G401 (cell line): Measurements from ENCODE around the gene USP17L10. TPM values are rescaled to one million over a fixed set of nuclear protein-coding genes. Genes with fewer than 3 reads are reported as not detected.
A peak's percentile ranks its signal among the peaks of the same experiment; 100 is the strongest.
"Not testable (repeated sequence)": the region's sequence is repeated elsewhere in the genome, so short reads cannot be mapped to it uniquely, and the experiment has no call there.

ENCODE experiments used
- DNase-seq: peaks from one replicate; pipeline ENCODE4 v3.0.0-alpha.2; 2015; ENCODE audit warnings: low spot score
- in situ Hi-C: cut with HindIII; loops from 2 replicates; pipeline ENCODE4 v1.10.0; 2016; ENCODE audit warnings: low sequenced_read_pairs, mixed read lengths
- total RNA-seq: library from RNA; depleted of rRNA; stranded (reverse); fragments of >200 nt; shearing (Covaris generic); gene quantifications from 2 replicates; pipeline ENCODE4 v1.2.3, GENCODE V29; 2014; rRNA removed

The USP17L10 gene, protein sequence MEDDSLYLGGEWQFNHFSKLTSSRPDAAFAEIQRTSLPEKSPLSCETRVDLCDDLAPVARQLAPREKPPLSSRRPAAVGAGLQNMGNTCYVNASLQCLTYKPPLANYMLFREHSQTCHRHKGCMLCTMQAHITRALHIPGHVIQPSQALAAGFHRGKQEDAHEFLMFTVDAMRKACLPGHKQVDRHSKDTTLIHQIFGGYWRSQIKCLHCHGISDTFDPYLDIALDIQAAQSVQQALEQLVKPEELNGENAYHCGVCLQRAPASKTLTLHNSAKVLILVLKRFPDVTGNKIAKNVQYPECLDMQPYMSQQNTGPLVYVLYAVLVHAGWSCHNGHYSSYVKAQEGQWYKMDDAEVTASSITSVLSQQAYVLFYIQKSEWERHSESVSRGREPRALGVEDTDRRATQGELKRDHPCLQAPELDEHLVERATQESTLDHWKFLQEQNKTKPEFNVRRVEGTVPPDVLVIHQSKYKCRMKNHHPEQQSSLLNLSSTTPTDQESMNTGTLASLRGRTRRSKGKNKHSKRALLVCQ
- total RNA-seq, result not detected in 2 replicates

DNA sequence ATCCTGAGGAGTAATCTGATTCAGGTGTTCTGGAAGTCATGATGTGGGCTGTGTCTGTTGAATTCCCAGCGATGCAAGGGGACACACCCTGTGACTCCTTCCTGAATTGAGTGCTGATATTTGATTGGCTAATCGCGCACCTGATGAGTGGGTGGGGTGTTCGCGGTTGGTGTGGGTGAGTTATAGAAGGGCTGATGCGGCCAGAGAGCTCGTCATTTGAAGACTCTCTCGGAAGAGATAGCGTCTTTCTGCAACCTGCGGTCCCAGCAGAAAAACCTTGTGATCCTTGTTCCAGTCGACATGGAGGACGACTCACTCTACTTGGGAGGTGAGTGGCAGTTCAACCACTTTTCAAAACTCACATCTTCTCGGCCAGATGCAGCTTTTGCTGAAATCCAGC, at the start of gene USP17L10:
Gene USP17L10, plus strand, starts transcription at position 301 of the 400 bp plus-strand sequence. Its CDS starts 0 bp downstream, at position 301.
- DNase-seq, in situ Hi-C loops: not testable (repeated sequence)

DNA sequence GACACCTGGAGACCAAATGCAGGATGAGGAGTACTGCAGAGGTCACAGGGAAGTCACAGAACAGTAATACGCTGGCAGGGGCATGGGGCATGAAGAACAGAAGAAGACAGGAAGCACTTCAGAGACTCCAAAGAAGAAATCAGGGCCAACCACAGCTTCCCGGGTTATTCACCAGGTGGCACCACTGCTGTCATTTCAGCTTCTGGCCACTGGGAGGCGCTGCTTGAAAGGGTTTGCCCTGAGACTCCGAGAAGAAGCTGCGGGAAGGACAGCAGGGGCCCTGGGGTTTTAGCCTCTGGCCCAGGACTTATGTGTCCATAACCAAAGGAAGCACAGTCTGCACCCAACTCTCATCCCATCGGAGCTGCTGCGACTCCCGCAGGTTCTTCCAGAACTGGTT, 44.5 kb upstream of the USP17L10 start:
- in situ Hi-C loops, DNase-seq: not testable (repeated sequence)

DNA sequence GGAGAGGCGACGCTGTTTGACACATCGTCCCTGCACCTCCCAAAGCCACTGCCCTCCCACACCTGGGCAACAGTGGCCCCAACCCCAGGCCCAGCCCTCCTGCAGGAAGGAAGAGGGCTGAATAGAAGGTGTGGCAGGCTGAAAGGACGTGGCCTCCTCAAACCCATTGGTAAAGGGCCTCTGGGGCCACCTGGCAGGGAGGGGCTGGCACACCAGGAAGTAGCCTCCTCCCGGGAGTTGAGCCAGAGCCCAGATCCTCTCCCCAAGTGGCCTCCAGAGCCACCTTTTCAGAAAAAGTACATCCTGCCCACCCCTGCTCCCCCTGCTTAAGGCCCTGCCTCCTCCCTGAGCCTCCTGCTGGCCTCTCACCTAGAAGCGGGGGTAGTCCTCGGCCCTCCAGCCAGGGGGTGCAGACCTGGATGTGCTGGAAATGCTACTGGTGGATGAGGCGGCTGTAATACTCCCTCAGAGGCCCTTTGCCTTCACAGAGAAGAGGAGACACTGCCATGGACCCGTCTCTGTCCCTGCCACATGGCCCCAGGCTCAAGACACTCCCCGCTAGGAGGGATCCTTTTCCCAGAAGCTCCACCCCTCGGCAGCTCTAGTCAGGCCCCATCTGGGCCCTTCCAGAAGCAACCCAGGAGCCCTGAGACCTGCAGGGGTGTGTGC, 40.5 kb upstream of the USP17L10 start, which contains the start of gene FAM90A26:
Gene FAM90A26, plus strand, starts transcription at position 619 of the 669 bp plus-strand sequence. CDS start 2,764 bp downstream, outside the sequence.
- DNase-seq, in situ Hi-C loops: not testable (repeated sequence)

DNA sequence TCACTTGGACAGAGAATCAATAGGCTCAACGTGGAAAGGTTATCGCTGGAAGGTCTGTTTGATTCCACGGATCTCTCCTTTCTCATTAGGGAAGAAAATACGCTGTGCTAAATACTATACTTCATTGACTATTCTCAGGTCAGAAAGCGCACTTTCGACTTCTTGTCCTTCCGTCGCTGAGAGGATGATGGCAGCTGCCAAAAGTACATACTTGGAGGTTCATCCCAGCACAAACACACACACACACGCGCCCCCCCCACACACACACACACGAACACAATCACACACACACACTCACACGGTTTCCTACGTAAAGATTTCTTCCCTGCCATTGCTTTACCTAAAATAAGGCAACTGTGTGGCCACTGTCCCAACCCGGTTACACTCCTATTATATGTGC, 4.2 kb downstream of the USP17L10 start:
- in situ Hi-C loops, DNase-seq: not testable (repeated sequence)

DNA sequence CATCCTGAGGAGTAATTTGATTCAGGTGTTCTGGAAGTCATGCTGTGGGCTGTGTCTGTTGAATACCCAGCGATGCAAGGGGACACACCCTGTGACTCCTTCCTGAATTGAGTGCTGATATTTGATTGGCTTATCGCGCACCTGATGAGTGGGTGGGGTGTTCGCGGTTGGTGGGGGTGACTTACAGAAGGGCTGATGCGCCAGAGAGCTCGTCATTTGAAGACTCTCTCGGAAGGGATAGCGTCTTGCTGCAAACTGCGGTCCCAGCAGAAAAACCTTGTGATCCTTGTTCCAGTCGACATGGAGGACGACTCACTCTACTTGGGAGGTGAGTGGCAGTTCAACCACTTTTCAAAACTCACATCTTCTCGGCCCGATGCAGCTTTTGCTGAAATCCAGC, 4.6 kb downstream of the USP17L10 start, which contains the start of gene USP17L11:
Gene USP17L11, plus strand, starts transcription at position 301 of the 400 bp plus-strand sequence. Its CDS starts 0 bp downstream, at position 301.
- in situ Hi-C loops, DNase-seq: not testable (repeated sequence)

DNA sequence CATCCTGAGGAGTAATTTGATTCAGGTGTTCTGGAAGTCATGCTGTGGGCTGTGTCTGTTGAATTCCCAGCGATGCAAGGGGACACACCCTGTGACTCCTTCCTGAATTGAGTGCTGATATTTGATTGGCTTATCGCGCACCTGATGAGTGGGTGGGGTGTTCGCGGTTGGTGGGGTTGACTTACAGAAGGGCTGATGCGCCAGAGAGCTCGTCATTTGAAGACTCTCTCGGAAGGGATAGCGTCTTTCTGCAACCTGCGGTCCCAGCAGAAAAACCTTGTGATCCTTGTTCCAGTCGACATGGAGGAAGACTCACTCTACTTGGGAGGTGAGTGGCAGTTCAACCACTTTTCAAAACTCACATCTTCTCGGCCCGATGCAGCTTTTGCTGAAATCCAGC, 9.4 kb downstream of the USP17L10 start, which contains the start of gene USP17L12:
Gene USP17L12, plus strand, starts transcription at position 301 of the 400 bp plus-strand sequence. Its CDS starts 0 bp downstream, at position 301.
- DNase-seq, in situ Hi-C loops: not testable (repeated sequence)

DNA sequence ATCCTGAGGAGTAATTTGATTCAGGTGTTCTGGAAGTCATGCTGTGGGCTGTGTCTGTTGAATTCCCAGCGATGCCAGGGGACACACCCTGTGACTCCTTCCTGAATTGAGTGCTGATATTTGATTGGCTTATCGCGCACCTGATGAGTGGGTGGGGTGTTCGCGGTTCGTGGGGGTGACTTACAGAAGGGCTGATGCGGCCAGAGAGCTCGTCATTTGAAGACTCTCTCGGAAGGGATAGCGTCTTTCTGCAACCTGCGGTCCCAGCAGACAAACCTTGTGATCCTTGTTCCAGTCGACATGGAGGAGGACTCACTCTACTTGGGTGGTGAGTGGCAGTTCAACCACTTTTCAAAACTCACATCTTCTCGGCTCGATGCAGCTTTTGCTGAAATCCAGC, 14.1 kb downstream of the USP17L10 start, which contains the start of gene USP17L13:
Gene USP17L13, plus strand, starts transcription at position 301 of the 400 bp plus-strand sequence. Its CDS starts 0 bp downstream, at position 301.
- in situ Hi-C loops, result not testable (repeated sequence)

DNA sequence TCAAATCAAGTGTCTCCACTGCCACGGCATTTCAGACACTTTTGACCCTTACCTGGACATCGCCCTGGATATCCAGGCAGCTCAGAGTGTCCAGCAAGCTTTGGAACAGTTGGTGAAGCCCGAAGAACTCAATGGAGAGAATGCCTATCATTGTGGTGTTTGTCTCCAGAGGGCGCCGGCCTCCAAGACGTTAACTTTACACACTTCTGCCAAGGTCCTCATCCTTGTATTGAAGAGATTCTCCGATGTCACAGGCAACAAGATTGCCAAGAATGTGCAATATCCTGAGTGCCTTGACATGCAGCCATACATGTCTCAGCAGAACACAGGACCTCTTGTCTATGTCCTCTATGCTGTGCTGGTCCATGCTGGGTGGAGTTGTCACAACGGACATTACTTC, 19.8 kb downstream of the USP17L10 start:
- DNase-seq, in situ Hi-C loops: not testable (repeated sequence)

More for the DNA sequence above, 14.1 kb downstream of the USP17L10 start, which contains the start of gene USP17L13:
- DNase-seq, result not testable (repeated sequence)

DNA sequence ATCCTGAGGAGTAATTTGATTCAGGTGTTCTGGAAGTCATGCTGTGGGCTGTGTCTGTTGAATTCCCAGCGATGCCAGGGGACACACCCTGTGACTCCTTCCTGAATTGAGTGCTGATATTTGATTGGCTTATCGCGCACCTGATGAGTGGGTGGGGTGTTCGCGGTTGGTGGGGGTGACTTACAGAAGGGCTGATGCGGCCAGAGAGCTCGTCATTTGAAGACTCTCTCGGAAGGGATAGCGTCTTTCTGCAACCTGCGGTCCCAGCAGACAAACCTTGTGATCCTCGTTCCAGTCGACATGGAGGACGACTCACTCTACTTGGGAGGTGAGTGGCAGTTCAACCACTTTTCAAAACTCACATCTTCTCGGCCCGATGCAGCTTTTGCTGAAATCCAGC, 23.6 kb downstream of the USP17L10 start, which contains the start of gene USP17L15:
Gene USP17L15, plus strand, starts transcription at position 301 of the 400 bp plus-strand sequence. Its CDS starts 0 bp downstream, at position 301.
- DNase-seq, in situ Hi-C loops: not testable (repeated sequence)

DNA sequence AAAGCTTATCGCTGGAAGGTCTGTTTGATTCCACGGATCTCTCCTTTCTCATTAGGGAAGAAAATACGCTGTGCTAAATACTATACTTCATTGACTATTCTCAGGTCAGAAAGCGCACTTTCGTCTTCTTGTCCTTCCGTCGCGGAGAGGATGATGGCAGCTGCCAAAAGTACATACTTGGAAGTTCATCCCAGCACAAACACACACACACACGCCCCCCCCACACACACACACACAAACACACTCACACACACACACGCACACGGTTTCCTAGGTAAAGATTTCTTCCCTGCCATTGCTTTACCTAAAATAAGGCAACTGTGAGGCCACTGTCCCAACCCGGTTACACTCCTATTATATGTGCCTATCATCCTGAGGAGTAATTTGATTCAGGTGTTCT, 28.0 kb downstream of the USP17L10 start:
- DNase-seq, result peak; percentile 0
- in situ Hi-C loops, result not testable (repeated sequence)

DNA sequence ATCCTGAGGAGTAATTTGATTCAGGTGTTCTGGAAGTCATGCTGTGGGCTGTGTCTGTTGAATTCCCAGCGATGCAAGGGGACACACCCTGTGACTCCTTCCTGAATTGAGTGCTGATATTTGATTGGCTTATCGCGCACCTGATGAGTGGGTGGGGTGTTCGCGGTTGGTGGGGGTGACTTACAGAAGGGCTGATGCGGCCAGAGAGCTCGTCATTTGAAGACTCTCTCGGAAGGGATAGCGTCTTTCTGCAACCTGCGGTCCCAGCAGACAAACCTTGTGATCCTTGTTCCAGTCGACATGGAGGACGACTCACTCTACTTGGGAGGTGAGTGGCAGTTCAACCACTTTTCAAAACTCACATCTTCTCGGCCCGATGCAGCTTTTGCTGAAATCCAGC, 33.1 kb downstream of the USP17L10 start, which contains the start of gene USP17L17:
Gene USP17L17, plus strand, starts transcription at position 301 of the 400 bp plus-strand sequence. Its CDS starts 0 bp downstream, at position 301.
- in situ Hi-C loops, DNase-seq: not testable (repeated sequence)

DNA sequence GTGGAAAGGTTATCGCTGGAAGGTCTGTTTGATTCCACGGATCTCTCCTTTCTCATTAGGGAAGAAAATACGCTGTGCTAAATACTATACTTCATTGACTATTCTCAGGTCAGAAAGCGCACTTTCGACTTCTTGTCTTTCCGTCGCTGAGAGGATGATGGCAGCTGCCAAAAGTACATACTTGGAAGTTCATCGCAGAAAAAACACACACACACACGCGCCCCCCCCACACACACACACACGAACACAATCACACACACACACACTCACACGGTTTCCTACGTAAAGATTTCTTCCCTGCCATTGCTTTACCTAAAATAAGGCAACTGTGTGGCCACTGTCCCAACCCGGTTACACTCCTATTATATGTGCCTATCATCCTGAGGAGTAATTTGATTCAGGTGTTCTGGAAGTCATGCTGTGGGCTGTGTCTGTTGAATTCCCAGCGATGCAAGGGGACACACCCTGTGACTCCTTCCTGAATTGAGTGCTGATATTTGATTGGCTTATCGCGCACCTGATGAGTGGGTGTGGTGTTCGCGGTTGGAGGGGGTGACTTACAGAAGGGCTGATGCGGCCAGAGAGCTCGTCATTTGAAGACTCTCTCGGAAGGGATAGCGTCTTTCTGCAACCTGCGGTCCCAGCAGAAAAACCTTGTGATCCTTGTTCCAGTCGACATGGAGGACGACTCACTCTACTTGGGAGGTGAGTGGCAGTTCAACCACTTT, 37.7 kb downstream of the USP17L10 start, which contains the start of gene USP17L18:
Gene USP17L18, plus strand, starts transcription at position 678 of the 728 bp plus-strand sequence. Its CDS starts 0 bp downstream, at position 678.
- DNase-seq, in situ Hi-C loops: not testable (repeated sequence)

DNA sequence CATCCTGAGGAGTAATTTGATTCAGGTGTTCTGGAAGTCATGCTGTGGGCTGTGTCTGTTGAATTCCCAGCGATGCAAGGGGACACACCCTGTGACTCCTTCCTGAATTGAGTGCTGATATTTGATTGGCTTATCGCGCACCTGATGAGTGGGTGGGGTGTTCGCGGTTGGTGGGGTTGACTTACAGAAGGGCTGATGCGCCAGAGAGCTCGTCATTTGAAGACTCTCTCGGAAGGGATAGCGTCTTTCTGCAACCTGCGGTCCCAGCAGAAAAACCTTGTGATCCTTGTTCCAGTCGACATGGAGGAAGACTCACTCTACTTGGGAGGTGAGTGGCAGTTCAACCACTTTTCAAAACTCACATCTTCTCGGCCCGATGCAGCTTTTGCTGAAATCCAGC, 42.6 kb downstream of the USP17L10 start, which contains the start of gene USP17L19:
Gene USP17L19, plus strand, starts transcription at position 301 of the 400 bp plus-strand sequence. Its CDS starts 0 bp downstream, at position 301.
- in situ Hi-C loops, DNase-seq: not testable (repeated sequence)

DNA sequence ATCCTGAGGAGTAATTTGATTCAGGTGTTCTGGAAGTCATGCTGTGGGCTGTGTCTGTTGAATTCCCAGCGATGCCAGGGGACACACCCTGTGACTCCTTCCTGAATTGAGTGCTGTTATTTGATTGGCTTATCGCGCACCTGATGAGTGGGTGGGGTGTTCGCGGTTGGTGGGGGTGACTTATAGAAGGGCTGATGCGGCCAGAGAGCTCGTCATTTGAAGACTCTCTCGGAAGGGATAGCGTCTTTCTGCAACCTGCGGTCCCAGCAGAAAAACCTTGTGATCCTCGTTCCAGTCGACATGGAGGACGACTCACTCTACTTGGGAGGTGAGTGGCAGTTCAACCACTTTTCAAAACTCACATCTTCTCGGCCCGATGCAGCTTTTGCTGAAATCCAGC, 47.4 kb downstream of the USP17L10 start, which contains the start of gene USP17L20:
Gene USP17L20, plus strand, starts transcription at position 301 of the 400 bp plus-strand sequence. Its CDS starts 0 bp downstream, at position 301.
- in situ Hi-C loops, DNase-seq: not testable (repeated sequence)
